ENCODE measurements around the gene UNKL. TPM values are rescaled to one million over a fixed set of nuclear protein-coding genes. Genes with fewer than 3 reads are reported as not detected.

The UNKL gene
- total RNA-seq, 1 experiment from 2014 or later, result 112 TPM

- intact Hi-C loops (cut with micrococcal nuclease; ENCODE audit: unreplicated experiment), result no loop called here
- H3K79me2 ChIP-seq (ENCODE audit: low read depth), result peaks cover 61% of the 10 kb centered on the region
- peaks cover 33% of the 10 kb centered on the region for H3K36me3 ChIP-seq (ENCODE audit: low read depth)
- TF ChIP-seq, protein P1, sequence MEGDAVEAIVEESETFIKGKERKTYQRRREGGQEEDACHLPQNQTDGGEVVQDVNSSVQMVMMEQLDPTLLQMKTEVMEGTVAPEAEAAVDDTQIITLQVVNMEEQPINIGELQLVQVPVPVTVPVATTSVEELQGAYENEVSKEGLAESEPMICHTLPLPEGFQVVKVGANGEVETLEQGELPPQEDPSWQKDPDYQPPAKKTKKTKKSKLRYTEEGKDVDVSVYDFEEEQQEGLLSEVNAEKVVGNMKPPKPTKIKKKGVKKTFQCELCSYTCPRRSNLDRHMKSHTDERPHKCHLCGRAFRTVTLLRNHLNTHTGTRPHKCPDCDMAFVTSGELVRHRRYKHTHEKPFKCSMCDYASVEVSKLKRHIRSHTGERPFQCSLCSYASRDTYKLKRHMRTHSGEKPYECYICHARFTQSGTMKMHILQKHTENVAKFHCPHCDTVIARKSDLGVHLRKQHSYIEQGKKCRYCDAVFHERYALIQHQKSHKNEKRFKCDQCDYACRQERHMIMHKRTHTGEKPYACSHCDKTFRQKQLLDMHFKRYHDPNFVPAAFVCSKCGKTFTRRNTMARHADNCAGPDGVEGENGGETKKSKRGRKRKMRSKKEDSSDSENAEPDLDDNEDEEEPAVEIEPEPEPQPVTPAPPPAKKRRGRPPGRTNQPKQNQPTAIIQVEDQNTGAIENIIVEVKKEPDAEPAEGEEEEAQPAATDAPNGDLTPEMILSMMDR (conservative IDR thresholded peaks at IDR 0.05), result no peak
- TF ChIP-seq EZH2 (IDR thresholded peaks at IDR 0.05; ENCODE audit: low read depth), result no peak
- no peaks in the 10 kb centered on the region for H3F3A ChIP-seq (ENCODE audit: insufficient read depth, low read depth)
- H3K27me3 ChIP-seq (ENCODE audit: insufficient read depth, low read depth), result no peaks in the 10 kb centered on the region
- H3K27ac ChIP-seq, result no peak overlapping the region
- no peaks in the 10 kb centered on the region for H3K9me3 ChIP-seq (ENCODE audit: insufficient read depth, low read depth)
- DNase-seq, result no peak
- peaks cover 77% of the 10 kb centered on the region for H4K20me1 ChIP-seq (ENCODE audit: insufficient read depth)
- H3K4me1 ChIP-seq (replicated peaks; ENCODE audit: insufficient read depth), result peaks cover 12% of the 10 kb centered on the region
- H3K4me2 ChIP-seq, result no peak overlapping the region
- H2AFZ ChIP-seq, result no peak overlapping the region
- ChIA-PET POLR2A (ENCODE audit: unreplicated experiment) (no interaction called here), CTCF (no interaction called here)
- no peak overlapping the region for H3K4me3 ChIP-seq
- no peaks in the 10 kb centered on the region for H3K9me2 ChIP-seq (ENCODE audit: insufficient read depth)
- BruUV-seq (replicated peaks), result no TSS peak
Measured at GRCh38 chr16:1316033-1316405, 98.5 kb downstream of the UNKL start.

GRCh38 chr16:1315081-1316032 lies 99.1 kb downstream of the UNKL start:
- ChIA-PET CTCF (no interaction called here), POLR2A (ENCODE audit: unreplicated experiment) (no interaction called here)
- BruUV-seq (replicated peaks), result no TSS peak
- H3K9me3 ChIP-seq (ENCODE audit: insufficient read depth, low read depth), result no peaks in the 10 kb centered on the region
- no peak overlapping the region for H3K4me2 ChIP-seq
- H3K27ac ChIP-seq, result no peak overlapping the region
- H2AFZ ChIP-seq, result no peak overlapping the region
- H3K27me3 ChIP-seq (ENCODE audit: insufficient read depth, low read depth), result no peaks in the 10 kb centered on the region
- no peaks in the 10 kb centered on the region for H3F3A ChIP-seq (ENCODE audit: insufficient read depth, low read depth)
- peaks cover 14% of the 10 kb centered on the region for H3K4me1 ChIP-seq (replicated peaks; ENCODE audit: insufficient read depth)
- H3K9me2 ChIP-seq (ENCODE audit: insufficient read depth), result no peaks in the 10 kb centered on the region
- TF ChIP-seq, protein P1 (conservative IDR thresholded peaks at IDR 0.05), result no peak
- TF ChIP-seq EZH2 (IDR thresholded peaks at IDR 0.05; ENCODE audit: low read depth), result no peak
- H3K79me2 ChIP-seq (ENCODE audit: low read depth), result peaks cover 67% of the 10 kb centered on the region
- no peak overlapping the region for H3K4me3 ChIP-seq
- DNase-seq, result no peak
- intact Hi-C loops (cut with micrococcal nuclease; ENCODE audit: unreplicated experiment), result no loop called here
- peaks cover 84% of the 10 kb centered on the region for H4K20me1 ChIP-seq (ENCODE audit: insufficient read depth)
- peaks cover 33% of the 10 kb centered on the region for H3K36me3 ChIP-seq (ENCODE audit: low read depth)

DNA sequence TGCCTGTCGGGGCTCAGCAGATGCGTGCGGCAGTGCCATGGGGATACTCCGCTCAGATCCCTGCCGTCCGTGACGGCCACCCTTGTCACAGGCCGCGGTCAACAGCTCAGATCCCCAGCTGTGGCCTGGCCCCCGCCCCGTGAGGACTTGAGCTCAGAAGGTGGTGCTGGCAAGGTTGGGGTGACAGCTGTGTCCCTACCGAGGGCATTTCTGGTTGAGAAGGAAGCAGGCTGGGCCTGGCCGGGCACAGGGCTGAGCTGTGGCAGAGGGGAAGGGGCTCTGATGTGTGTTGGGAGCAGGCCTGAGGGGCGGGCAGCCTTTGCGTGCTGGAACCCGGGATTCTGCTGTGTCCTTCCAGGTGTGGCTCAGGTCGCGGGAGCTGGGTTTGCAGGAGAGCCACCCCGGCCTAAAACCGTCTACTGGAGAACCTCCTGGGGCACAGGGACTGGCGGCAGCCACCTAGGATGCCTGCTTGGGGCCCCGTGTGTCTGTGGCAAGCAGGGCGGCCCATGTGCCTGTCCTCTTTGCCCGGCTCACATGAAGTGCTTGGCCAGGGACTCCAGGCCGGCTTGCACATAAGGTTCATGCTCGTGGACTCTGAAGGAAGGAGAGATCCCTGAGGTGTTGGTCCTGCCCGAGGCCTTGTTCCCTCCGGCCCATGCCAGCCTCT lies 100.0 kb downstream of the UNKL start:
- H4K20me1 ChIP-seq (ENCODE audit: insufficient read depth), result peaks cover 85% of the 10 kb centered on the region
- intact Hi-C loops (cut with micrococcal nuclease; ENCODE audit: unreplicated experiment), result no loop called here

More for the DNA sequence above, 100.0 kb downstream of the UNKL start:
- DNase-seq, result no peak
- Histone ChIP-seq H3K27ac (no peak overlapping the region), H3K79me2 (ENCODE audit: low read depth) (peaks cover 73% of the 10 kb centered on the region), H3F3A (ENCODE audit: insufficient read depth, low read depth) (no peaks in the 10 kb centered on the region), H3K36me3 (ENCODE audit: low read depth) (peaks cover 27% of the 10 kb centered on the region), H3K4me2 (no peak overlapping the region), H3K9me2 (ENCODE audit: insufficient read depth) (no peaks in the 10 kb centered on the region), H3K27me3 (ENCODE audit: insufficient read depth, low read depth) (no peaks in the 10 kb centered on the region), H3K4me3 (no peak overlapping the region), H3K4me1 (replicated peaks; ENCODE audit: insufficient read depth) (peaks cover 14% of the 10 kb centered on the region), H2AFZ (no peak overlapping the region), H3K9me3 (ENCODE audit: insufficient read depth, low read depth) (no peaks in the 10 kb centered on the region)
- ChIA-PET POLR2A (ENCODE audit: unreplicated experiment) (no interaction called here), CTCF (no interaction called here)
- TF ChIP-seq, protein P1 (conservative IDR thresholded peaks at IDR 0.05), result no peak
- no peak for TF ChIP-seq EZH2 (IDR thresholded peaks at IDR 0.05; ENCODE audit: low read depth)
- BruUV-seq (replicated peaks), result no TSS peak

Data from PC-9 (cell line).